Endothelial cell of umbilical vein (primary cell): ENCODE data around the gene KDM4B.

Experiments
- EZH2 ChIP-seq: IDR thresholded peaks from 2 replicates; pipeline ENCODE4 v1.6.1; 2012; ENCODE audit warnings: borderline replicate concordance, low read depth, mild to moderate bottlenecking, moderate library complexity, low read length, inconsistent platforms; ENCODE audit not compliant: severe bottlenecking
- FOS ChIP-seq: IDR thresholded peaks from 2 replicates; pipeline ENCODE4 v1.6.1; 2011; ENCODE audit warnings: mild to moderate bottlenecking, low read length, moderate library complexity, borderline replicate concordance; ENCODE audit not compliant: insufficient read depth
- JUN ChIP-seq: IDR thresholded peaks from 2 replicates; pipeline ENCODE4 v1.6.1; 2011; ENCODE audit warnings: borderline replicate concordance, low read depth; ENCODE audit not compliant: insufficient read length, insufficient read depth
- MYC ChIP-seq: IDR thresholded peaks from one replicate; pipeline ENCODE4 v1.6.1; 2011; ENCODE audit warnings: mild to moderate bottlenecking, low read depth, low read length
- POLR2A ChIP-seq: IDR thresholded peaks from 2 replicates; pipeline ENCODE4 v1.6.1; 2012; ENCODE audit warnings: low read depth, mild to moderate bottlenecking, control low read depth, low read length
- POLR2AphosphoS5 ChIP-seq: IDR thresholded peaks from 2 replicates; pipeline ENCODE4 v1.6.1; 2012; ENCODE audit warnings: low read depth, mild to moderate bottlenecking, control low read depth, low read length, moderate library complexity; ENCODE audit not compliant: insufficient read depth
- TF ChIP-seq, protein P1 (sequence below), 2 donors: IDR thresholded peaks; 1 replicate in 1 of 2; 2 replicates in 1 of 2; pipeline ENCODE4 v1.5.1; 2011; ENCODE audit warnings: low read length in 2 of 2, mild to moderate bottlenecking in 2 of 2, moderate library complexity in 2 of 2, control low read depth in 1 of 2, inconsistent platforms in 1 of 2, low read depth in 1 of 2; ENCODE audit not compliant: insufficient read depth in 1 of 2; ENCODE audit errors: extremely low read depth in 1 of 2
- TF ChIP-seq, protein P2 (sequence below): IDR thresholded peaks from 2 replicates; pipeline ENCODE4 v1.6.1; 2011; ENCODE audit not compliant: insufficient read depth, insufficient read length

DNA sequence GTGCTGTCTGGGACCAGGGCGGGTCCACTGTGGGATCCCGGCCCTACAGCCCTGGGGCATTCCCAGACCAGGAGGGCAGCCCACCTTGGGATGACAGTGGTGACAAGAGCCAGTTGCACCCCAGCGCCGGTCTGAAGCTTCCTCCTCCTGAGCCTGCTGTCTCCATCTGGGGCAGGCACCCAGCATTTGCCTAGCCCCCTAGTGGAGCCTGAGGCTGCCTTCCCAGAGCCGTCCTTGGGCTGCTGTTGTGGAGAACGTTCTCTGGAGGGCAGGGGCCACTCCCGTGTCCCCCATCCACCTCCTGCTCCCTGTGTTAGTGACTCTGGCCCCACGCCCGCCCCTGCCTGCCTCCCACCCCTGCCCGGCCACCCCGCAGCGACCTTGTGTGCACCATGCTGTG, 148.5 kb downstream of the KDM4B start:
- TF ChIP-seq, protein P1, sequence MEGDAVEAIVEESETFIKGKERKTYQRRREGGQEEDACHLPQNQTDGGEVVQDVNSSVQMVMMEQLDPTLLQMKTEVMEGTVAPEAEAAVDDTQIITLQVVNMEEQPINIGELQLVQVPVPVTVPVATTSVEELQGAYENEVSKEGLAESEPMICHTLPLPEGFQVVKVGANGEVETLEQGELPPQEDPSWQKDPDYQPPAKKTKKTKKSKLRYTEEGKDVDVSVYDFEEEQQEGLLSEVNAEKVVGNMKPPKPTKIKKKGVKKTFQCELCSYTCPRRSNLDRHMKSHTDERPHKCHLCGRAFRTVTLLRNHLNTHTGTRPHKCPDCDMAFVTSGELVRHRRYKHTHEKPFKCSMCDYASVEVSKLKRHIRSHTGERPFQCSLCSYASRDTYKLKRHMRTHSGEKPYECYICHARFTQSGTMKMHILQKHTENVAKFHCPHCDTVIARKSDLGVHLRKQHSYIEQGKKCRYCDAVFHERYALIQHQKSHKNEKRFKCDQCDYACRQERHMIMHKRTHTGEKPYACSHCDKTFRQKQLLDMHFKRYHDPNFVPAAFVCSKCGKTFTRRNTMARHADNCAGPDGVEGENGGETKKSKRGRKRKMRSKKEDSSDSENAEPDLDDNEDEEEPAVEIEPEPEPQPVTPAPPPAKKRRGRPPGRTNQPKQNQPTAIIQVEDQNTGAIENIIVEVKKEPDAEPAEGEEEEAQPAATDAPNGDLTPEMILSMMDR (IDR thresholded peaks at IDR 0.05; ENCODE audit: extremely low read depth in 1 of 2, insufficient read depth in 1 of 2, low read depth in 1 of 2, low read length in 2 of 2) = no peak
- no peak for TF ChIP-seq MYC
- TF ChIP-seq EZH2 = no peak
- TF ChIP-seq, protein P2, sequence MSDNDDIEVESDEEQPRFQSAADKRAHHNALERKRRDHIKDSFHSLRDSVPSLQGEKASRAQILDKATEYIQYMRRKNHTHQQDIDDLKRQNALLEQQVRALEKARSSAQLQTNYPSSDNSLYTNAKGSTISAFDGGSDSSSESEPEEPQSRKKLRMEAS = no peak
- no peak for TF ChIP-seq POLR2A
- TF ChIP-seq JUN = no peak
- TF ChIP-seq POLR2AphosphoS5 = no peak
- no peak for TF ChIP-seq FOS
